ENCODE data around the gene YKT6.

- TF ChIP-seq CTCF (IDR thresholded peaks at IDR 0.05) (no peak), POLR2A (IDR thresholded peaks at IDR 0.05) (no peak)
These were observed 41.7 kb upstream of the YKT6 start for GRCh38 chr7:44158873-44159631.

All from thyroid gland (tissue), 4 donors.